Activated CD4-positive, CD25-positive, alpha-beta regulatory T cell (primary cell): ENCODE measurements around the gene TANGO6.
"Not testable (repeated sequence)": the region's sequence is repeated elsewhere in the genome, so short reads cannot be mapped to it uniquely, and the experiment has no call there.

Experiments
- DNase-seq, 4 experiments: peaks; one replicate each; lab custom pipeline; 2025; lab: John Stamatoyannopoulos, UW

Gene TANGO6

GRCh38 chr16:69057400-69058378 lies 214.4 kb downstream of the TANGO6 start:
- DNase-seq = no peak

DNA sequence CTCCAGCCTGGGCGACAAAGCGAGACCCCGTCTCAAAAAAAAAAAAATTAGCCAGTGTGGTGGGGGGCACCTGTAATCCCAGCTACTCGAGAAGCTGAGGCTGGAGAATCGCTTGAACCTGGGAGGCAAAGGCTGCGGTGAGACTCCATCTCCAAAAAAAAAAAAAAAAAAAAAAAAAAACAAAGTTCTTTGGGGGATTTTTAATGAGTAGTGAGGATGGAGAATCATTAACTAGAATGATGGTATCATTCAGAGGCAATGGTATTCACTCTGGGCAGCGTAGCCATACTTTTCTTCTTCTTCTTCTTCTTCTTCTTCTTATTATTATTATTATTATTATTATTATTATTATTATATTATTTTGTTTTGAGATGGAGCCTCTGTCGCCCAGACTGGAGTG lies 220.2 kb downstream of the TANGO6 start:
- not testable (repeated sequence) for DNase-seq

DNA sequence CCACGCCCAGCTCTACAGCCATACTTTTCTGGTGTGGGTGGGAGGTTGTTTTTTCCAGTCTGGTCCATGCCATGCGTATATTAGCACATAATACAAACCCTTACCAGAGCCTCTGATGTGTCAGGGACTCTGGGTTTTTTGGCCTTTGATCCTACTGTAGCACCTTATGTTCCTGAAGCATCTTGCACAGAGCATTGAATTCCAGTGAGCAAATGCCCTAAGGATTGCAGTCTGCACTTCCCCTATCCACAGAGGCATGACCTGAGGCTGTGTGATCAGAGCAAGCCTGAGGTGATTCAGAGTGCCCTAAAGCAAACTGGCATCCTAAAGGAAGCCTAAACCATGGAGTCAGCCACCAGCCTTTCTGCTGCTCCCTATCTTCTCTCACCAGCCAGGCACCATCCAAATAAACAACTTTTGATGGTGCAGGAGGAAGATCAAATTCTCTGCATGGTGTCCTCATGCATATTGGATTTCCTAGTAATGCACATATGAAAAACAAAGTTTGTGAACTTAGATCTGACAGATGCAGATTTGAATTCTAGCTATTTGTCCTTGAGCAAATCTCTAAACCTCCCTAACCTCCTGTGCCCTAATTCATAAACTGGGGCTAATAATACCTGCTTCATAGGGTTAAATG lies 220.9 kb downstream of the TANGO6 start:
- no peak for DNase-seq

DNA sequence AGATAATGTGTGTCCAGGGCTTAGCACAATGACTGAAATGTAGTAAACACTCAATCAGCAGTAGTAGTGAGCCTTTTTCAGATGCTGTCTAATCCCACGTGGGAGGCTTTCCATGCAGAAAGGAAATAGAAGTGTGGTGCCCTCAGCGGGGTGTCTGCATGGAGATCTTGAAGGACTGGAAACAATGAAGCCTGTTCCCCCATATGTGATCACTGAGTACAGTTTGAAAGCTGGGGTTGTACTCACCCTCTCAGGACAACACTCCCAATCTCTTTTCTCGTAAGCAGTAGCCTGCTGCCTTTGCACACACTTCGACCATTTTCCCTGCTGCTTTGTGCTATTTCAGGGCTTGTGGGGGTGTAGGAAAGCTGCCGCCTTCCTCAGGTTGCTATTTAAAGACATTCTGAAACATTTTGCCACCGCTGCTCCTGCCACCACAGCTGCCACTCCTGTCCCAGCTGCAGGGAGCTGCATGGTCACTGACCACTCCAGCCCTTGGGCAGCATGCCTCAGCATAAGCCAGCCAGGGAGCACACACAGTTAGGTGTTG lies 221.5 kb downstream of the TANGO6 start:
- DNase-seq = no peak

DNA sequence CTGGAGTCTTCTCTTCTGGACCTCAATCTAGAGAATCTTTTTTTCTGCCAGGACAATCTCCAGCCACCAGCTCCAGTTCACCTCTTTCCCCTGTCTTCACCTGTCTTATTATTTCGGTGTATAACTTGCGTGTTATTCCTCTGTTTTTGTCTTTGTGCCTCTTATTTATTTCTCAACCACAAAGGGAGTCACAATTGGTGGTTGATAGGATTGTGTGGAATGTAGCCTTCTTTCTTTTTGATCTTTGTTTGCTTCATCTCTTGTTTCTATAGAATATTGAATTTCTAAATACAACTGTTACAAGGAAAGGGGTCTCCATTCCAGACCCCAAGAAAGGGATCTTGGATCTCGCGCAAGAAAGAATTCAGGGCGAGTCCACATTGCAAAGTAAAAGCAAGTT lies 226.2 kb downstream of the TANGO6 start:
- no peak for DNase-seq

- DNase-seq = no peak
Observed at GRCh38 chr16:69071036-69071435, 227.7 kb downstream of the TANGO6 start.

- DNase-seq = no peak
Observed at GRCh38 chr16:69072640-69072974, 229.3 kb downstream of the TANGO6 start.

DNA sequence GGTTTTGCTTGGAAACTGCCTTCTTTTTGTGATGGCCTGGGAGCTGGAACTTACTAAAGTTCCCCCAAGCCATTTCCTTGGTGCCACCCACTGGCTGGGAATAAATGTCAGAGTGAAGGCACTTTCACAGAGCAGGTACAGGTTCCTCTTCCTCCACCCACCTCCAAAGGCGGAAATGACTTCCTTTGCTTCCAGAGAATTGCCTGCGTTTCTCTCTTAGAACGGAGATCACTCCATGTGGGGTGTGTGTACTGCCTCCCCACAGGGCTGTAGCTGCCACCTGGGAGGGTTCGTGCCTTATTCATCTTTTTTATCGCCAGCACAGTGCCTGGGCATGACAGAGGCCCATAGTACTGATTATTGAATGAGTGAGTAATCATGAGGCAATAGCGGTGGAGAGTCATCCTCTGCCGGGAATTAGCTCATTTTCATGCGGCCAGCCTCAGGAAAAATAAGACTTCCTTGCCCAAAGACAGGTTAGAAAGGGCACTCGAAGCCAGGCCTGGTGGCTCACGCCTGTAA lies 229.9 kb downstream of the TANGO6 start:
- DNase-seq = no peak

- DNase-seq = no peak
Observed at GRCh38 chr16:69077251-69077650, 233.9 kb downstream of the TANGO6 start.

DNA sequence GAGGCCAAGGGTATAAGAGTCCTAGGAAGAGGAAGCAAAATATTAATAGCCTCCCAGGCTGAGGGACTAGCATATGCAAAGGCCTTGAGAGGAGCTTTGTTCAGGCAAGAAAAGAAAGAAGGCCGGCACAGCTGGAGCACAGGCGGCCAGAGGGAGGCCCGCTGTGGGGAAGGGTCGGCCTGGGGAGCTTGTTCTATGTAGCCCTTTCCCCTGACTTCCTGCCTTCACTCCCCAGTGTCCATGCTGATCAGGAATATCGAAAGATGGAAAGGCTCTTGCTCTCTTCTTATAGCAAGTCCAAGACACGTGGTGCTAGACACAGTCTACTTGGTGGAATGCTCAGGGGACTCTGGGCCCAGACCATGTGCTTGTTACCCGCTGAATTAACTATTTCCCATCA lies 234.7 kb downstream of the TANGO6 start:
- no peak for DNase-seq

- DNase-seq = no peak
Observed at GRCh38 chr16:69079697-69080096, 236.4 kb downstream of the TANGO6 start.

DNA sequence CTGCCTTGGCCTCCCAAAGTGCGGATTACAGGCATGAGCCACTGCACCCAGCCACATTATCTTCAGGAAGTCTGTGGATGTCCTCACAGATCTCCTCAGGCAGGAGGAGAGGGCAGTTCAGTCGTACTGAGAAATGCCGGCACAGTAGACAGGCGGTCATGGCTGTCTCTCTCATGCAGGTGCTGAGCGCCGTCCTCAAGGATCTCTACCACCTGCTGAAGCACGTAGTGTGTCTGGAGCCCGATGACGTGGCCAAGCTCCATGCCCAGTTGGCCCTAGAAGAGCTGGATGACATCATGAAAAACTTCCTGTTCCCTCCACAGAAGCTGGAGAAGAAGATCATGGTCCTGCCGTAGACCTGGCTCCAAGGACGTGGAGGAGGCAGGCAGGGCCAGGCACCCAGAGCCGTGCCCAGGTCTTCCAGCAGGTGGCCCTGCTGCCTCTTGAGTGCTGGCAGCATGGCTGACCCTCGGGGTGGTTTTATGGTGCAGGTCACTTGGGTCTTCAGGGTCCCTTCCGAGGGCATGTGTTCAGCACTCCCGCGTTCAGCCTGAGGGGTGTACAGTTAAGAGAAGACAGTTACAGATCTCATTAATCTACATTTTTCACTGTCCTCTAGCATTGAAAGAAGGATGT lies 240.1 kb downstream of the TANGO6 start:
- DNase-seq = no peak

DNA sequence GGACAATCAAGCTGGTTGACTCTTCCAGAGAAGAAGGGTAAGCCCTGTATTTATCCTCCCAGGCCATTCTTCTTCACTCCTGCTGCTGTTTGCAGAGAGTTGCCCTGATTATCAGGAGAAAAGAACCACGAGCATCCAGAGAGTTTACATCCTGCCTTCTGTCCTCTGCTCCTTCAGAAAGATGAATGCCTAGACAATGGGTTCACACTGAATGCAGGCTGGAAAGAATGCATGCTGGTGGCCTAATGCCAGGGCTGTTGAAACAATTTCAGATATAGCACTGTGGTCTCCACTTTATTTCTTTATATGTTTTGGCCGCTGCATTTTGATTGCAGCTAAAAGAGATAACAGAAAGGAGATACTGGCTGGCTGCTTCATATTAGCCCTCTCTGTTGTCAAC lies 241.0 kb downstream of the TANGO6 start:
- DNase-seq = no peak

DNA sequence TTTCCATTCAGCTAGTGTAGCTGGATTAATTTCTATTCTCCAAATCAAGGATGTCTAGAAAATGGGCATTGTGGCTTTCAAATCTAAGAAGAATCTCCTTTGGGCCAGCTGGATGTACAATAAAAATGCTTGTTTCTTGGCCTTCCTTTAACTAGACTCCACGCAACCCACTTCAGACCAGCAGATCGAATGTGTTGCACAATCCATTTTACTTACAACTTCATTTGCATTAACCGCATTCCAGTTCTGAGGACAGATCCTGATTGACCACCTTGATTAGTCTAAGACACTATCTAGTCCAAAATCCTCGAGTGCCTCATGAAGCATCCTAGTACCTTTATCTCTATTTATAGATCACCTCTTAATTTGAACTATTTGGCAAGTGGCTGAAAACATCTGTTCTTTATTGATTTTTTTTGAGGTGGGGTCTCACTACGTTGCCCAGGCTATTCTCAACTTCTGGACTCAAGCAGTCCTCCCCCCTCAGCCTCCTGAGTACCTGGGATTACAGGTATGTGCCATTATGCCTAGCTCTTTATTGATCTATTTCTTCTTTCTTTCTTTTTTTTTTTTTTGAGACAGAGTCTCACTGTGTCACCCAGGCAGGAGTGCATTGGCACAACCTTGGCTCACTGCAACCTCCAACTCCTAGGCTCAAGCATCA lies 241.8 kb downstream of the TANGO6 start:
- DNase-seq = no peak

DNA sequence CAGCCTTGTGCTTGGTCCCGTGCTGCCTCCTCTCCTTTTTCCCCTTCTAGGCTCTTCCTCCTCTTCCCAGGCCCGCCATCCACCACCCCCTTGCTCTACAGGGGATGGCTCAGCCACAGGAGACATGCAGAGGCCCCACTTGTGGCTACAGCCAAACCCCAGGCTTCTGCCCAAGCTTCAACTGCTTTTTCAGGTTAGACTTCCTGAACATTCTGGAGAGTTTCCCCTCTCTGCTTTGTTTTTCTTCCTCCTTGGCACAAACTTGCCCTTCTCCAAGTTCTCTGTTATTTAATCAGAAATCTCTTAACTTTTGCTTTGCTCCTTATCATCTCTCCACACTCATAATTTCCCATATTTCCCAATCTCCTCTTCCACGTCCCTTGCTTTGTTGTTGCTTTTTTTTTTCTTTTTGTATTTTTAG lies 243.8 kb downstream of the TANGO6 start:
- DNase-seq = no peak

GRCh38 chr16:69088684-69089083 lies 245.4 kb downstream of the TANGO6 start:
- DNase-seq = no peak

GRCh38 chr16:69089091-69089910 lies 246.0 kb downstream of the TANGO6 start:
- no peak for DNase-seq

DNA sequence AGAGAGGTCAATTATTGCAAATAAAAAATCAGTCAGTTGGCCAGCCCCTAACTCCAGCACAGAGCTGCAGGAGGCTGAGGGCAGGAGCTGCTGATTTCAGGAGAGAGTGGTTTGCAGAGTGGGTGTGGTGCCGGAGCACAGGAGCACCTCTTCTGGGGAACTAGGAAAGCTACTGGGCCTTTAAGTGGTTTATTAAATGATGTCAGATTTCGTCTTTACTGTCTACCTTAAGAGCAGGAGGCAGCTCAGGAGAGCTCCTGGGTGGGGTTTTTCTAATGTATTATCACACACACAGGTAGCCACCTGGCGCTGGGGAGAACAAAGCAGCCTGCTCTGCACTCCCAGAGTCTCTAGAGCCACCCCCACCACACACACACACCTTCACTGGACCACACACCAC lies 250.6 kb downstream of the TANGO6 start:
- no peak for DNase-seq

GRCh38 chr16:69094501-69094900 lies 251.2 kb downstream of the TANGO6 start:
- no peak for DNase-seq

DNA sequence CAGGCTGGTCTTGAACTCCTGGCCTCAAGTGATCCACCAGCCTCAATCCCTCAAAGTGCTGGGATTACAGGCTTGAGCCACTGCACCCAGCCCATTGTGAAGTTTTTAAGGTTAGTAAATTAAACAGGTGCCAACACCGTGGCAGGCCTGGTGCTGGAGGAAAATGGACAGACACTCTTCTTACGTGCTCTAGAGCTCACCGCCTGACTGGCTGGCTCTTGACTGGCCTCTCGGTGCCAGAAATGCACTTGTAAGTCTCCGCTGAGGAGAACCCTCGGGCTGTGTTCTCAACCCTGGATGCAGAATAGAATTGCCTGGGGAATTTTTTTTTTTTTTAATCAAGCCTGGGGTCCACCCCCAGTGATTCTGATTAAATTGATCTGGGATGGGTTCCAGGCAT lies 251.9 kb downstream of the TANGO6 start:
- no peak for DNase-seq
